Measurements from ENCODE around the gene ECE1. TPM values are rescaled to one million over a fixed set of nuclear protein-coding genes. Genes with fewer than 3 reads are reported as not detected.

The ECE1 gene
- total and polyA plus RNA-seq, 2 of the 8 experiments (the other 6 are each of a cell fraction or from before 2014, with no cell fraction given) = 21.4 to 36.8 TPM

DNA sequence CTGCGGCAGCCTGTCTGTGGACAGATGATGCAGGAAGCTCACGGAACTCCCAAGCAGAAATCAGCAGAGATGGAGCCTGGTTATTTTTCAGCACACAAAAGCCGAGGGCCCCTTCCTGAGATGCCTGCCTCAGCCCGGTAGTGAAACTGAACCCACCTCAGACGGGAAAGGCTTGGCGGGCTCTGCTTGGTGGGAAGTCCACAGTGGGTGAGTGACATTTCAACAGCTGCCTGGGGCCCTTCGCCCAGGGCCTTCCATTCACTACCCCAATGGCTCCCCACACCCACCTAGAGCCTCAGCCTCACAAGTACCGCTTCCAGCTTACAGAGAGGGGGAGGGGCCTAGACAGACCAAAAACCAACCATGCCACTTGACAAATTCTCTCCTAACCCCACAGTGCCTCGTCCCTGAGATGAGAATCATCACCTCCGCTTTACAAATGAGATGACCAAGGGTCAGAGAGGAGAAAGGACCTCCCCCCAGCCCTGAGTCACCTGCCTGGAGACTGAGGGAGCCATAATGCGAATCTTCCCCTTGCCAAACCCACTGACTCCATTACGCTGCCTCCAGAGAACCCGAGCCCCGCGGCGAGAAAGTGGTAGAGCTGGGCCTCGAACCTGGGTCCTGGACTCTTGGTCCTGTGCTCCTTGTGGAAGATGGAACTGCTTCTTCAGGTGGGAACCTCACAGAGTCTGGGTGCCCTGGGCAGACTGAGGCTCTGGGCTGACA lies 3.4 kb upstream of the ECE1 start (continued):
- TF ChIP-seq CREB1 (IDR thresholded peaks at IDR 0.05) (no peak), EP300 (IDR thresholded peaks at IDR 0.05; ENCODE audit: borderline replicate concordance in 1 of 2, low read depth in 2 of 2, low read length in 2 of 2) (no peak), PHF8 (conservative IDR thresholded peaks at IDR 0.05; ENCODE audit: low read depth, low read length) (no peak), TBP (IDR thresholded peaks at IDR 0.05; ENCODE audit: low read depth, low read length) (no peak), POLR2AphosphoS5 (IDR thresholded peaks at IDR 0.05; ENCODE audit: low read depth, low read length) (no peak), RBBP5 (IDR thresholded peaks at IDR 0.05; ENCODE audit: borderline replicate concordance, low read depth, low read length) (no peak), TAF7 (optimal IDR thresholded peaks at IDR 0.05; ENCODE audit: borderline replicate concordance, low read depth, low read length) (no peak), SIN3A (conservative IDR thresholded peaks at IDR 0.05 in 1 of 2, IDR thresholded peaks at IDR 0.05 in 1 of 2; ENCODE audit: low read depth in 1 of 2, low read length in 2 of 2) (no peak)
